ENCODE results near the gene NNMT. TPM values are rescaled to one million over a fixed set of nuclear protein-coding genes. Genes with fewer than 3 reads are reported as not detected.

The NNMT gene
- total RNA-seq, 1 donor from 2014 or later, result 0.54 TPM

- Mint-ChIP-seq H3K27ac (no peak overlapping the region), H3K27me3 (ENCODE audit: low read depth) (peaks cover 9% of the 10 kb centered on the region), H3K4me3 (no peak overlapping the region), H3K4me1 (peaks cover 9% of the 10 kb centered on the region), H3K9me3 (no peaks in the 10 kb centered on the region), H3K36me3 (no peaks in the 10 kb centered on the region)
- TF ChIP-seq CTCF (IDR thresholded peaks at IDR 0.05; ENCODE audit: unreplicated experiment), result no peak
- no peak for DNase-seq (ENCODE audit: low spot score in 2 of 2, unreplicated experiment in 2 of 2)
Measured at GRCh38 chr11:114319716-114320328, 23.6 kb downstream of the NNMT start.

- no peak for TF ChIP-seq CTCF (IDR thresholded peaks at IDR 0.05; ENCODE audit: unreplicated experiment)
- no peaks in the 10 kb centered on the region for H3K36me3 Mint-ChIP-seq
- DNase-seq (ENCODE audit: low spot score in 2 of 2, unreplicated experiment in 2 of 2), result no peak
- H3K9me3 Mint-ChIP-seq, result peaks cover 3% of the 10 kb centered on the region
- H3K4me1 Mint-ChIP-seq, result peaks cover 9% of the 10 kb centered on the region
- no peak overlapping the region for H3K4me3 Mint-ChIP-seq
- H3K27me3 Mint-ChIP-seq (ENCODE audit: low read depth), result peaks cover 10% of the 10 kb centered on the region
- no peak overlapping the region for H3K27ac Mint-ChIP-seq
Measured at GRCh38 chr11:114321621-114322257, 25.5 kb downstream of the NNMT start.

GRCh38 chr11:114322934-114323333 is 26.7 kb downstream of the NNMT start:
- TF ChIP-seq CTCF (IDR thresholded peaks at IDR 0.05; ENCODE audit: unreplicated experiment), result no peak
- Mint-ChIP-seq H3K36me3 (no peaks in the 10 kb centered on the region), H3K9me3 (peaks cover 3% of the 10 kb centered on the region), H3K27me3 (ENCODE audit: low read depth) (peaks cover 16% of the 10 kb centered on the region), H3K27ac (no peak overlapping the region), H3K4me1 (peaks cover 9% of the 10 kb centered on the region), H3K4me3 (no peak overlapping the region)
- DNase-seq (ENCODE audit: low spot score in 2 of 2, unreplicated experiment in 2 of 2), result no peak

- DNase-seq (ENCODE audit: low spot score in 2 of 2, unreplicated experiment in 2 of 2), result no peak
- TF ChIP-seq CTCF (IDR thresholded peaks at IDR 0.05; ENCODE audit: unreplicated experiment), result no peak
- Mint-ChIP-seq H3K9me3 (peaks cover 14% of the 10 kb centered on the region), H3K4me1 (no peaks in the 10 kb centered on the region), H3K4me3 (no peak overlapping the region), H3K27me3 (ENCODE audit: low read depth) (peaks cover 15% of the 10 kb centered on the region), H3K27ac (no peak overlapping the region), H3K36me3 (peaks cover 6% of the 10 kb centered on the region)
Measured at GRCh38 chr11:114326151-114326550, 30.0 kb downstream of the NNMT start.

GRCh38 chr11:114326776-114327175 is 30.6 kb downstream of the NNMT start:
- H3K27ac Mint-ChIP-seq, result no peak overlapping the region
- no peak for TF ChIP-seq CTCF (IDR thresholded peaks at IDR 0.05; ENCODE audit: unreplicated experiment)
- H3K9me3 Mint-ChIP-seq, result peaks cover 16% of the 10 kb centered on the region
- H3K4me1 Mint-ChIP-seq, result no peaks in the 10 kb centered on the region
- peaks cover 6% of the 10 kb centered on the region for H3K36me3 Mint-ChIP-seq
- peaks cover 15% of the 10 kb centered on the region for H3K27me3 Mint-ChIP-seq (ENCODE audit: low read depth)
- DNase-seq (ENCODE audit: low spot score in 2 of 2, unreplicated experiment in 2 of 2), result no peak
- no peak overlapping the region for H3K4me3 Mint-ChIP-seq
